ENCODE results near the gene MPC1. TPM values are rescaled to one million over a fixed set of nuclear protein-coding genes. Genes with fewer than 3 reads are reported as not detected.
"Not testable (repeated sequence)": the region's sequence is repeated elsewhere in the genome, so short reads cannot be mapped to it uniquely, and the experiment has no call there.

The MPC1 gene
- total RNA-seq, 4 donors from 2014 or later = 90.8 to 131 (median 129) TPM

GRCh38 chr6:166394036-166394892, 11.5 kb upstream of the MPC1 start:
- DNase-seq = no peak
- H3K36me3 ChIP-seq = no peaks in the 10 kb centered on the region
- no peaks in the 10 kb centered on the region for H3K9me3 ChIP-seq
- in situ Hi-C loops (cut with MboI; ENCODE audit: low pct_ligation_motif_present in 1 of 4, low pct_unique_long_range_greater_than_20kb in 1 of 4, low sequenced_read_pairs in 3 of 4) = loop anchor here in 1 of 4 donors (10.0 to 25.0 kb wide), 2 partner anchors 119 to 507 kb away; no protein-coding TSS in a partner anchor
- peaks cover 21% of the 10 kb centered on the region for H3K27me3 ChIP-seq
- no peaks in the 10 kb centered on the region for H3K4me1 ChIP-seq
- intact Hi-C loops (cut with DNase I; ENCODE audit: low total_unique reads) = loop anchor here (5.0 kb wide), 1 partner anchor 218 kb away; no protein-coding TSS in a partner anchor
- H3K4me3 ChIP-seq = no peak overlapping the region
- H3K27ac ChIP-seq = no peak overlapping the region
- TF ChIP-seq CTCF (IDR thresholded peaks at IDR 0.05) = no peak
- no peak for TF ChIP-seq POLR2A (IDR thresholded peaks at IDR 0.05)
- no peak for TF ChIP-seq EP300 (IDR thresholded peaks at IDR 0.05; ENCODE audit: low read depth)
- no peak for TF ChIP-seq POLR2AphosphoS5 (IDR thresholded peaks at IDR 0.05)
- WGBS, 2 donors (ENCODE audit: low coverage in 1 of 2) = 63 to 69% methylated on average over 9 to 10 of the region's 10 CpGs

- Histone ChIP-seq H3K4me3 (no peak overlapping the region), H3K27ac (no peak overlapping the region), H3K4me1 (no peaks in the 10 kb centered on the region), H3K27me3 (peaks cover 21% of the 10 kb centered on the region), H3K36me3 (no peaks in the 10 kb centered on the region), H3K9me3 (no peaks in the 10 kb centered on the region)
- intact Hi-C loops (cut with DNase I; ENCODE audit: low total_unique reads) = loop anchor here (5.0 kb wide), 1 partner anchor 219 kb away; no protein-coding TSS in a partner anchor
- WGBS, 2 donors (ENCODE audit: low coverage in 1 of 2) = 83% methylated on average over 7 of the region's 27 CpGs; no CpG with 5 or more reads in 1 of the 2 donors
- no peak for DNase-seq
- in situ Hi-C loops (cut with MboI; ENCODE audit: low pct_ligation_motif_present in 1 of 4, low pct_unique_long_range_greater_than_20kb in 1 of 4, low sequenced_read_pairs in 3 of 4) = loop anchor here in 1 of 4 donors (10.0 to 25.0 kb wide), 2 partner anchors 119 to 506 kb away; no protein-coding TSS in a partner anchor
- TF ChIP-seq POLR2A (IDR thresholded peaks at IDR 0.05) (no peak), CTCF (IDR thresholded peaks at IDR 0.05) (no peak), POLR2AphosphoS5 (IDR thresholded peaks at IDR 0.05) (no peak)
These were observed 10.7 kb upstream of the MPC1 start for GRCh38 chr6:166393535-166393823.

- not testable (repeated sequence) for H3K4me1 ChIP-seq, H3K36me3 ChIP-seq, H3K4me3 ChIP-seq, DNase-seq, H3K9me3 ChIP-seq, H3K27ac ChIP-seq
- in situ Hi-C loops (cut with MboI; ENCODE audit: low pct_ligation_motif_present in 1 of 4, low pct_unique_long_range_greater_than_20kb in 1 of 4, low sequenced_read_pairs in 3 of 4) (loop anchor here in 1 of 4 donors (10.0 to 25.0 kb wide), 2 partner anchors 118 to 506 kb away; no protein-coding TSS in a partner anchor), intact Hi-C loops (cut with DNase I; ENCODE audit: low total_unique reads) (loop anchor here (5.0 kb wide), 1 partner anchor 219 kb away; no protein-coding TSS in a partner anchor)
- peaks cover 21% of the 10 kb centered on the region for H3K27me3 ChIP-seq
- 78 to 81% methylated on average over 5 to 22 of the region's 30 CpGs for WGBS, 2 donors (ENCODE audit: low coverage in 1 of 2)
These were observed 10.2 kb upstream of the MPC1 start for GRCh38 chr6:166392755-166393534.

- no peak for DNase-seq
- peaks cover 0 to 3% (median 2%) of the 10 kb centered on the region in 4 donors for H3K4me1 ChIP-seq
- intact Hi-C loops (cut with DNase I; ENCODE audit: low total_unique reads) (no loop called here), in situ Hi-C loops (cut with MboI; ENCODE audit: low pct_ligation_motif_present in 1 of 4, low pct_unique_long_range_greater_than_20kb in 1 of 4, low sequenced_read_pairs in 3 of 4) (loop anchor here in 1 of 4 donors (25.0 kb wide), 1 partner anchor 502 kb away; no protein-coding TSS in a partner anchor)
- 40 to 53% methylated on average over 3 of the region's 3 CpGs for WGBS, 2 donors (ENCODE audit: low coverage in 1 of 2)
- no peaks in the 10 kb centered on the region for H3K9me3 ChIP-seq
- H3K27me3 ChIP-seq = peaks cover 13% of the 10 kb centered on the region
- TF ChIP-seq POLR2AphosphoS5 (IDR thresholded peaks at IDR 0.05) (no peak), CTCF (IDR thresholded peaks at IDR 0.05) (no peak), EP300 (IDR thresholded peaks at IDR 0.05; ENCODE audit: low read depth) (no peak), POLR2A (IDR thresholded peaks at IDR 0.05) (no peak)
- H3K4me3 ChIP-seq = no peak overlapping the region
- no peak overlapping the region for H3K27ac ChIP-seq
- H3K36me3 ChIP-seq = no peaks in the 10 kb centered on the region
These were observed 6.4 kb upstream of the MPC1 start for GRCh38 chr6:166389119-166389518.

All from transverse colon (tissue), 4 donors.